ENCODE results near the gene ENTPD8.

DNA sequence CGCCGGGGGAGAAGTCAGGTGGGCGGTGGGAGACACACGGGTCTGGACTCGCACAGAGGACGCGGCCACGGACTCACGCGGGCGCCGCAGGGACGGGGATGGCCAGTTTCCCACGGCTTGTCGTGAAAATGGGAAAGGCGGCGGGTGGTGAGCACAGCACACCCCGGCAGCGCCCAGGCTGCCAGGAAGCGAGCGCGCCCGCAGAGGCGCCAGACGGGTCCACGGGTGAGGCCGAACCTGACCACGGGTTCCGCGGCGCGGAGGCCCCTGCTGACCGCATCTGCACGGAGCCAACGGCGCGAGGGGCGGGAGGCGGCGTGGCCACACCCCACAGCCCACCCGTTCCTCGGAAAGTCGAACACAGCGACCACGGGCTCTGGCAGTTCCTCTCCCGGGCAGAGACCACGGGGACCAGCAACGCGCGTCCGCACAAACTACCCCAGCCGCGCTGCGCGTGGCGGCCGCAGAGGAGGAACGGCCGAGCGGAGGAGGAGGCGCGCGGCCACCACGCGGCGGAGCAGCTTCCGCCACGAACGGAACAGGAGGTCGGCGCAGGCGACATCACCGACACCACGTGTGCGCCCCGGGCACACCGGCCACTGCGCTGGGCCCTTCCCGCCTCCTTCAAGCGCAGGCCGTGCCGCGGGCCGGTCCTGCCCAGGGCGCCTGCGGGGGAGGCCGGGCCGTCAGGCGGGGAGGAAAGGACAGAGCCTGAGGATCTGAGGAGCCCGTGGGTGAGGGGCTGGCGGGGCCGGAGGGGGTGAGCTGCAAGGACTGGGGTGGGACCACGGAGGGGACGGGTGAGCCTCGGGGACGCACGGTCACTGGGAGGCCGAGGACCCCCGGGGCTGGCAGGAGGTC is 23.8 kb downstream of the ENTPD8 start:
- TF ChIP-seq, protein P1, sequence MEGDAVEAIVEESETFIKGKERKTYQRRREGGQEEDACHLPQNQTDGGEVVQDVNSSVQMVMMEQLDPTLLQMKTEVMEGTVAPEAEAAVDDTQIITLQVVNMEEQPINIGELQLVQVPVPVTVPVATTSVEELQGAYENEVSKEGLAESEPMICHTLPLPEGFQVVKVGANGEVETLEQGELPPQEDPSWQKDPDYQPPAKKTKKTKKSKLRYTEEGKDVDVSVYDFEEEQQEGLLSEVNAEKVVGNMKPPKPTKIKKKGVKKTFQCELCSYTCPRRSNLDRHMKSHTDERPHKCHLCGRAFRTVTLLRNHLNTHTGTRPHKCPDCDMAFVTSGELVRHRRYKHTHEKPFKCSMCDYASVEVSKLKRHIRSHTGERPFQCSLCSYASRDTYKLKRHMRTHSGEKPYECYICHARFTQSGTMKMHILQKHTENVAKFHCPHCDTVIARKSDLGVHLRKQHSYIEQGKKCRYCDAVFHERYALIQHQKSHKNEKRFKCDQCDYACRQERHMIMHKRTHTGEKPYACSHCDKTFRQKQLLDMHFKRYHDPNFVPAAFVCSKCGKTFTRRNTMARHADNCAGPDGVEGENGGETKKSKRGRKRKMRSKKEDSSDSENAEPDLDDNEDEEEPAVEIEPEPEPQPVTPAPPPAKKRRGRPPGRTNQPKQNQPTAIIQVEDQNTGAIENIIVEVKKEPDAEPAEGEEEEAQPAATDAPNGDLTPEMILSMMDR (conservative IDR thresholded peaks at IDR 0.05; ENCODE audit: low read length), result no peak
- TF ChIP-seq EZH2phosphoT487 (IDR thresholded peaks at IDR 0.05; ENCODE audit: borderline replicate concordance, low read depth, low read length), result no peak
